GM21423 (cell line): ENCODE data around the gene ARFGAP1.
A peak's percentile ranks its signal among the peaks of the same experiment; 100 is the strongest.

Source experiments
- ATAC-seq: cut with Tn5 transposase; IDR thresholded peaks from one replicate; pipeline ENCODE4 v1.9.1; 2021; ENCODE audit warnings: mild to moderate bottlenecking, moderate library complexity; ENCODE audit not compliant: unreplicated experiment

Gene ARFGAP1

DNA sequence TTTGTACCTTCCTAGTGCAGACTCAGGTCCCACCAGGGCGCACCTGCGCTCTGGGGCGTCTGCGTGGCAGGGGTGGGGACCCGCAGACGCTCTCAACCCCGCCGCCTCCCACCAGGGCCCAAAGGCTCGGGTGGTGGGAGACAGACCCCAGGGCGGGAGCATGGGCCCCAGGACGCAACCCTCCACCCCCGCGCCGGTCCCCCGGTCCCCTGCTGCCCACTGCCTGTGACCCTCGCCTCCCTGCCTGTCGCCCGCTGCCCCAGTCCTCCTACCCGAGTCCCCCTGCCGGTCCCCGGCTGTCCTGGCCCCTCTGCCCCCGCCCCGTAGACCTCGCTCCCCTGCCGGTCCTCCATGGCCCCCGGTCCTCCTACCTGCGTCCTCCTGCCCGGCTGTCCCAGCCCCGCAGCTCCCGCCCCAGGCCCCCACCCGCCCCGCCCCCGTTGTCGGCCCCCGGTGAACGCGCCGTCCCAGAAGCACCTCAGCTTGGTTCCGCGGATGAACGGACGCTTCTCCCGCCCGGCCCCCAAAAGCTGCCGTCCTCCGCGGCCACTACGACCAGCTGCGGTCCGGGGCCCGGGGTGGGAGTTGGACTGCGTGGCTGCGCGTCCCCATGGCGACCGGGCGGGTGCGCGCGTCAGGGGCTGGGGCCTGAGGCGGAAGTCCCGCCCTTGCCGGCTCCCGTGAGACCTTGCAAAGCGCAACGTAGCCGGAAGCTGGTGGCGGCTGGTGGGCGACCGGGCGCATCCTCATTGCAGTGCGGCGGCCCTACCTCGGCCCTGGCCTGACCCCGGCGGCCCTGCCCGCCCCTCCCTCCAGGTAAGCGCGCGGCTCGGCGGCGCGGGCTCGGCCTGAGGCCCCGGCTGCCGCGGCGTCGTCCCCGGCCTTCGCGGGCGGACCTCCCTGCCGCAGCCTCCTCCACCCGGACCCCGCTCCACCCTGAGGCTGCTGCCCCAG is at the start of gene ARFGAP1:
TSS of gene ARFGAP1 (plus strand) at position 709 of the 954 bp plus-strand sequence. CDS start 2,768 bp downstream, outside the sequence.
- peak; percentile 90 for ATAC-seq

DNA sequence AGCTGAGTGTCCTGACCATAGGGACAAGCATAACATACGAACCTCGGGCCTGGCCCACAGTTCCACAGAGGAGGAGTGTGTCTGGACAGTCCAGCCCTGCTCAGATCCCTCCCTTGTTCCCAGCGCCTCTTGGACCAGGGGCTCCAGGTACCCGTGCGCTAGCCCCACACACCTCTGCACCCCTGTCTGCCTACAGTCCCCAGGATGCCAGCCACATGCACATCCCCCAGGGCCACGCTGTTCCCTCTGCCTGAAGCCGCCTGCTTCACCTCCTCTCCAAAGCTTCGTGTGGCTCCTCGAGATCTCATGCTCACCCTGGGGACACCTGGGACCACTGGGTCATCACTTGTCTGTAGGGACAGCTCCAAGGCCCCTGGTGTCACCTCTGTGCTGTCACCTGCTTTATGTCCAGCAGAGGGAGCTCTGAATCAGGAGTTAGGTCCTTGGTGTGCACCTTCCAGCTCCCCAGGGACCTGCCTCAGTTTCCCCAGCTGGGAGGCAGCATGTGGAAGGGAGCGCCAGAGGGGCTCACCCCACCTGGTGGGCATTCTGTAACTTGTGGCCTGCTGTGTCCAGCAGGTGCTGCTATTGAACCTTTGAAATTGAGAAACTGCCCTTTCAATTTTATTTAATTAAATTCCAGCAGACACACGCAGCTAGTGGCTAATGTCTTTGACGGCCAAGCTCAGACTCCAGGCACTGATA is 49.3 kb upstream of the ARFGAP1 start:
- ATAC-seq: no peak

DNA sequence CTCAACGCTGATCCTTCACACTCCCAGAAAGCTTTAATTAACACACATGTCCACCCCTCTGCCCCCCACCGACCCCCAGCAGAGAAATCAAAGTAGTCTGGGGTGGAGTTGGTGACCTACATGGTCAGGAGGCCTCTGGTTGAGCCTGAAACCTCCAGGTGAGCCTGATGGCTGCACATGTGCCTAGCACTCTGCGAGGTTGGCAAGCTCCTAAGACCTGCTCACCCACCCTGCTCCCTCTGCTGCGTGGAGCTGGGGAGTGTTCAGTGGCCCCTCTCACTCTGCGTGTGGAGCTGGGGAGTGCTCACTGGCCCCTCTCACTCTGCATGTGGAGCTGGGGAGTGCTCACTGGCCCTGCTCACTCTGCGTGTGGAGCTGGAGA is 48.8 kb upstream of the ARFGAP1 start:
- no peak for ATAC-seq

DNA sequence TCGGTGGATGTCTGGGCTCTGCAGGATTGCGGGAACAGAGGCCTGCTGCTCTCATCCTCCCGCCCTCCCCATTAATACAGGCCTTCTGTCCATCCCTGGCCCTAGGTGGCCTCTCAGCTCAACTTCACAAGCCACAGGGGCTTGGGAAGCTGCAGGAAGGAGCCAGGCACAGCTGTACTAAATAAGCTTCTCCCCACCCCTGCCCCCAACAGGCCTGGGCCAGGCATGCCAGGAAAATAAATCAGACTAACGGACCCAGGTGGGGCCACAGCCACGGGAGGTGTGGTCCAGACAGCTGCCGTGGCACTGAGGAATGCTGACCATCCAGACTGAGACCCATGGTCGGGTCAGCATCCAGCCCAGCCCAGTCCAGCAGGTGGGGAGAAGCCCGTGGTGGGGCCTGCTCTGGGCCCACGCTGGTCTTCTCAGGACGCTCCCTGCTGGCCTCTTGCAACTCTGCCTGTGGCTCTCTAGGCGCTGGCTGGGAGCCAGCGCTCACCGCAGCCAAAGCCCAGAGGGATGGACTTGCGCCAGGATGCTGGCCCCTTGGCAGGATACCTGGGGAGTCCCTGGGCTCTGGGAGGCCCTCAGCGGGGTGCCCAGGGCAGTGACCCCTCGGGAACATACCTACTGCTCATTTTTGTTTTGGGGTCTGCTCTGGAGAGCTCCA is 48.1 kb upstream of the ARFGAP1 start:
- ATAC-seq: no peak

- no peak for ATAC-seq
These were observed 47.5 kb upstream of the ARFGAP1 start for GRCh38 chr20:63225082-63225454.

DNA sequence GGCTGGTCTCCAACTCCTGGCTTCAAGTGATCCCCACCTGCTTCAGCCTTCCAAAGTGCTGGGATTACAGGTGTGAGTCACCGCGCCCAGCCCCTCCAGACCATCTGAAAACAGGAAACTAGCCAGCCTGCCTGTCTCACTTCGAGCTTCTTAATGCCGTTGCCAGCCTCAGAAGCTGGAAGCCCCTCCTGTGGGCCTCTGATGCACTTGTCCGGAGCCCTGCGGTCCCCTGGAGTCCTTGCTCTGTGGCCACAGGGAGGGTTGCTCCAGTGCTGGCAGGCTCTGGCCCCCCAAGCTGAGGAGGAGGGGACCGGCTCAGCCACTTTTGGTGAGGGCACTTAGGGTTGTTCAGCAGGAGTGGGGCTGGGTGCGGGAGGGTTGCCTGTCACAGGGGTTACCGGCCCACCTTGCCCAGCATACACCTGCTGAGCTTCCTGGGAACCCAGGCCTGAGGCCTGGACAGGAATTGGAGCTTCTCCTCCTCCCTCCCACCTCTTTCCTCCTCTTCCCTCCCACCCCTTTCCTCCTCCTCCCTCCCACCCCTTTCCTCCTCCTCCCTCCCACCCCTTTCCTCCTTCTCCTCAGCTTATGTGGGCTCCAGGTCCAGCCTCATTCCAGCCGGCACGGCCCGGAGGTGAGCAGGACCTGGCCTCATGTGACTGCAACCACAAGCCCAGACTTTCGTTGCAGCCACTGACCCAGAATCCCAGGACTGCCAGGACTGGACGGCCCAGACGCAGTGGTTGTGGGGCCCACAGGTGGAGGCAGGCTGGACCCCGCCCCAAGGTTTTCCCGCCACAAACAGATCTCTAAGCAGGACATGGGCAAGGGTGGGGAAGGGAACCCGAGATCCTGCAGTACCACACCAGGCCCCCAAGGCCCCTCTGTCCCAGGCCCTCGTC is 46.3 kb upstream of the ARFGAP1 start:
- ATAC-seq: no peak

- no peak for ATAC-seq
These were observed 45.4 kb upstream of the ARFGAP1 start for GRCh38 chr20:63227260-63227659.

GRCh38 chr20:63228806-63229205 is 43.8 kb upstream of the ARFGAP1 start:
- ATAC-seq: no peak

- ATAC-seq: no peak
These were observed 41.8 kb upstream of the ARFGAP1 start for GRCh38 chr20:63230800-63231268.

DNA sequence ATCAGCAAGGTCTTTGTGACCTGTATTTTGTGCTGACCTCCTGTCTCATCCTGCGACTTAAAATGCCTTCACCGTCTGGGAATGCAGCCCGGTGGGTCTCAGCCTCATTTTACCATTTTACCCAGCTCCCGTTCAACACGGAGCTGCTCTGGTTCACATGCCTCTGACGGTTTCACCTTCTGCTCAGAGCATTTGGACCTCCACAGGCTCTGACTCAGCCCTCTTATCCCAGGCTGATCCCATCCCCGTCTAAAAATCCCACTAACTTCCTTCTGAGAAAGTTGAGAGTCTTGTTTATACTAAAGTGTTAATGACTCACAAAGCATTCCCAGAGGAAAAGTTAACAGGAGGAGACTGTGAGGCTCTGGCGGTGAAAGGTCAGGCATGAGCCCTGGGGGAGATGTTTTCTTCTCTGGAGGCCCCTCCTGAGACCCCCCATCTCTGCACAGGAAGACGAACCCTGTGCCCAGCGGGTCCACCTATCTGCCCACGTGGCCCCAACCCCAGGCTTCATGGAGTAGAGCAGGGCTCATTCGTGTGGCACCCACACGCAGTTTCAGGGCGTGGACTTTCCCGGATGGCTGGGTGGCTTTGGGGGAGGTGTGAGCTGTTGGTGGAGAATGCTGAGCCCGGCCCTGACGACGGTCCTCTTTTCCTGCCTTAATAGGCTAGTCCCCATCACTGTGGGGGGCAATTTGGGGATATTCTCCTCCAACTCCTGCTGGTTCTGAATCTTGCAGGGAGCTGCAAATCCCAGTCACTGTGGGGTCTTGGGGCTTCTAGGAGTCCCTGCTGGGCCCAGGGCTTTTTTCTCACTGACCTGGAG is 40.2 kb upstream of the ARFGAP1 start:
- ATAC-seq: no peak

DNA sequence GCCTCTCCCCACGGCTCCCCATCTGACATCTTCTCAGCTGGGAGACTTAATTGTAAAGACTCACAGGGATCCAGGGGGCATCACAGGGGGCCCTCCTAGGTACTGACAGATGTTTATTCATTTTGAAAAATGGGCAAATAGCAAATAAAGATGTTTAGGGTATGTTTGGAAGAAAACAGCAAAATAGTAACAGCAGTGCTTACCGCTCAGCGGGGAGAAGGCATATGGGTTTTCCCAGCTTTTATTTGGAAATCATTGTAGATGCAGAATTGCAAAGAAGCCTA is 39.6 kb upstream of the ARFGAP1 start:
- ATAC-seq: no peak

DNA sequence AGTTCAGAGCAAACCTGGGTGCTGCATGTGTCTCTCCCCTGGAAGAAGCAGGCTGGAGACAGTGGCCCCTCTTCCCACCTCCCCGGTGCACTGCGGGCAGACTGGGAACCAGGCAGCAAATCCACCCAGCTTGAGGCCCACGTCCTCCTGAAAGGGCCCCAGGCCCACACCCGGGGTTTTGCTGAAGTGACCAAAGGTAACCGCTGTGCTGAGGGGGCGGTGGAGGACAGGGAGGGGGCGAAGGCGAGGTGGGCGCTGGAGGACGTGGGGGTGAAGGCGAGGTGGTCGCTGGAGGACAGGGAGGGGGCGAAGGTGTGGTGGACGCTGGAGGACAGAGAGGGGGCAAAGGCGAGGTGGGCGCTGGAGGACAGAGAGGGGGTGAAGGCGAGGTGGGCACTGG is 38.7 kb upstream of the ARFGAP1 start:
- no peak for ATAC-seq

- ATAC-seq: no peak
These were observed 37.8 kb upstream of the ARFGAP1 start for GRCh38 chr20:63234693-63235398.

- no peak for ATAC-seq
These were observed 37.1 kb upstream of the ARFGAP1 start, which contains the start of gene BIRC7 for GRCh38 chr20:63235399-63235983. Gene BIRC7, plus strand, starts transcription at chr20:63235905. Its CDS starts 192 bp downstream, at chr20:63236097.

GRCh38 chr20:63236116-63236837 is 36.3 kb upstream of the ARFGAP1 start:
- no peak for ATAC-seq

- no peak for ATAC-seq
These were observed 34.6 kb upstream of the ARFGAP1 start for GRCh38 chr20:63238031-63238430.

DNA sequence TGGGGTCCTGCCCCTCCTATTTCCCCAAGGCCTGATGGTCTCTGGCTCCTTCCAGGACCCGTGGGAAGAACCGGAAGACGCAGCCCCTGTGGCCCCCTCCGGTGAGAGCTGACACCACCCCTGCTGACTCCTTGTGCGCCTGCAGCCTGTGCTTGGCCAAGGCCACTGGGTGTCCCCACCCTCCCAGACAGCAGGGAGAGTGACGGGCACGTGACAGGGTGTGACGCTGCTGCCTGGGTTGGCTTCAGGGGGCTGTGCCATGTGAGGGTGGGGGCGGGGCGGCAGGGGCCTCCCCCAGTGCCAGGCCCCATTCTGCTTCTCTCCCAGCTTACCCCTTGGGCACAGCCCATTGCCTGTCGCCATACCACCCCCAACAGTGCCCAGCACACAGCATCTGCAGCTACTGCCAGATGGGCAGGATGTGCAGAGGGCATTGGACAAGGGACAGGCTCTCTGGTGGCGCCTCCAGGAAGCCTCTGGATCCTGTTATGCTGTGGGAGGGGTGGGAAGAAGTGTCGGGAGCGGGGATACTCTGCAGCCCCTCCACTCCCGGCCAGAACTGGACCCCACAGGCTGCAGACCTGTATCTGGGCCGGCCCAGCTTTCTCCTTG is 34.0 kb upstream of the ARFGAP1 start:
- ATAC-seq: no peak

GRCh38 chr20:63239431-63239830 is 33.2 kb upstream of the ARFGAP1 start:
- no peak for ATAC-seq
